Measurements from ENCODE around the gene TSPAN3.

DNA sequence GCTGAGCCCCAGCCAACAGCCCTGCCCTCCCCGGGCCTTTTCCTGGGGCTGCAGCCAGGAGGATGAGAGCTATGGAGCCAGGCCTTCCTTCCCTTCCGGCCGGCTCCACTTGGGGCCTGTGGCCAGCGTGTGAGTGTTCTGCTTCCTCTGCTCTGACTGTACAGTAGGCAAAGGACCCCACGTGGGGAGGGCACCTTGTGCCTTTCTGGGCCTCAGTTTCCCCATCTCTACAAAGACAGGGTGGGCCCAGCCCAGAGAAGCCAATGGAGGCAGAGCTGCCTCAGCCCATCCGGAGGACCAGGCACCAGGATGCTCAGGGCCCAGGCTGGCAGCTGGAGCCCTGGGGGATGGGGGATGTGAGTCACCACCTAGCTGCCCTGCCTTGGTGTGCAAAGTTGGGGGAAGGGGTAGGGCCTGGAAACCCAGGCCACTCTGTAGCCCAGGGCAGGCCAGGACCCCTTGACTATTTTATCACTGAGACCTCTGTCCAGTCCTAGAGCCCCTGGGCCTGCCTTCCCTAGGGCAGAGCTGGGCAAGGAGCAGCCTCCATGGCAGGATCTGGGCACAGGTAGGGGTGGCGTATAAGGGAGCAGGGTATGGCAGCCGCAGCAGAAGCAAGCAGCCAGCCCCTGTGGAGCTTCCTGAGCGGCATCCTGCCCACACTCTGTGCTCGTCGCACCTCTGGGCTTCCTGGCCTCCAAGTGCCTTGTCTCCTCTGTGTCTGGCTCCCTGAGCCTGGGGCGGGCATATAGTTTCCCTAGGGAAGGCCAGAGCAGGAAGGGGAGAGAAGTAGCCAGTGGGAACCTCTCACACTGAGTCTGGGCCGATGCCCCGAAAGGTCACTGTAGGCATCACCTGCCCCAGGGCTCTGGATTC is 74.1 kb downstream of the TSPAN3 start:
- TF ChIP-seq, protein P1, sequence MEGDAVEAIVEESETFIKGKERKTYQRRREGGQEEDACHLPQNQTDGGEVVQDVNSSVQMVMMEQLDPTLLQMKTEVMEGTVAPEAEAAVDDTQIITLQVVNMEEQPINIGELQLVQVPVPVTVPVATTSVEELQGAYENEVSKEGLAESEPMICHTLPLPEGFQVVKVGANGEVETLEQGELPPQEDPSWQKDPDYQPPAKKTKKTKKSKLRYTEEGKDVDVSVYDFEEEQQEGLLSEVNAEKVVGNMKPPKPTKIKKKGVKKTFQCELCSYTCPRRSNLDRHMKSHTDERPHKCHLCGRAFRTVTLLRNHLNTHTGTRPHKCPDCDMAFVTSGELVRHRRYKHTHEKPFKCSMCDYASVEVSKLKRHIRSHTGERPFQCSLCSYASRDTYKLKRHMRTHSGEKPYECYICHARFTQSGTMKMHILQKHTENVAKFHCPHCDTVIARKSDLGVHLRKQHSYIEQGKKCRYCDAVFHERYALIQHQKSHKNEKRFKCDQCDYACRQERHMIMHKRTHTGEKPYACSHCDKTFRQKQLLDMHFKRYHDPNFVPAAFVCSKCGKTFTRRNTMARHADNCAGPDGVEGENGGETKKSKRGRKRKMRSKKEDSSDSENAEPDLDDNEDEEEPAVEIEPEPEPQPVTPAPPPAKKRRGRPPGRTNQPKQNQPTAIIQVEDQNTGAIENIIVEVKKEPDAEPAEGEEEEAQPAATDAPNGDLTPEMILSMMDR (IDR thresholded peaks at IDR 0.05) = no peak
- no peak for TF ChIP-seq POLR2A (IDR thresholded peaks at IDR 0.05)
